Mucosa of descending colon (tissue), 3 donors: ENCODE measurements around the gene DHX9. TPM values are rescaled to one million over a fixed set of nuclear protein-coding genes. Genes with fewer than 3 reads are reported as not detected.

ENCODE experiments used
- ATAC-seq: fragments of 200-7000 bp; cut with Tn5 transposase; one replicate; pipeline ENCODE4 v1.9.1; 2020; ENCODE audit warnings: mild to moderate bottlenecking, moderate library complexity
- DNase-seq, 3 donors: peaks; one replicate each; pipeline ENCODE4 v3.0.0-alpha.2; 2020
- H3K36me3 ChIP-seq: fragments of 200-600 bp; one replicate; pipeline ENCODE4 v1.8.0; 2021; ENCODE audit warnings: low read depth, mild to moderate bottlenecking
- H3K4me1 ChIP-seq: fragments of 200-600 bp; one replicate; pipeline ENCODE4 v1.8.0; 2021; ENCODE audit warnings: low read depth, mild to moderate bottlenecking
- H3K4me3 ChIP-seq: fragments of 200-600 bp; one replicate; pipeline ENCODE4 v1.8.0; 2021; ENCODE audit warnings: mild to moderate bottlenecking
- H3K9me3 ChIP-seq: fragments of 200-600 bp; one replicate; pipeline ENCODE4 v1.8.0; 2021; ENCODE audit warnings: mild to moderate bottlenecking
- intact Hi-C, 2 donors: fragments of 100-400 bp; cut with DNase I in 1 of 2; cut with micrococcal nuclease in 1 of 2; formaldehyde crosslinking; loops; one replicate each; pipeline versions ENCODE4 v1.11.0 to v1.11.1; 2022; cut with DNase I, micrococcal nuclease
- total RNA-seq, 3 donors: library from RNA; stranded (reverse); fragmentation: NEBNext Ultra II Directional in 2 of 3; extraction: Animal tissue kit (Norgen Biotek cat#: 25700) in 2 of 3; gene quantifications; one replicate each; pipeline versions ENCODE4 v1.2.1 to v1.2.4, GENCODE V29; 2021 to 2023
- TF ChIP-seq, protein P1 (sequence below): fragments of 200-600 bp; IDR thresholded peaks from one replicate; pipeline ENCODE4 v1.8.0; 2022; ENCODE audit warnings: antibody characterized with exemption, mild to moderate bottlenecking
- donor health status: DM: no; HTN: no; CAD: no; lungs with moderate emphysema.
- donor health status: DM: no; HTN: no; CAD: no.
- donor health status: DM: no; HTN: yes; CAD: no.

Gene DHX9
- total RNA-seq, 3 donors from 2014 or later, result 88.8 to 112 (median 101) TPM

DNA sequence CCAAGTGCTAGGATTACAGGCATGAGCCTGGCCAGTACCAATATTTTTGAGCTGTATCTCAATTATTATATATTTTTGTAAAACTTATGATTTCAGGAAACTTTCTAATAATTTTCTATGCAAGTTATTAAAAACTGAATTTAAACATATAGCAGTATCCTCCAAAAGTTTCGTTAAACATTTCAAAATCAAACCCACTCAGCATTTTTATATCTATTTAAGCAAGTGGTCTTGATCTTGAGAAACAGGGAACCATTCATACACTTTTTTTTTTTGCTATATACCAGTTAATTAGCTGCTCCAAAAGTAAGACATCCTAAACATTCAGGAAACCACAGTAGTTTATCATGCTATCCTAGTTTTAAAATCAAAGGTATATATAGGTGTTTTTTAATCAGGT lies 91.8 kb downstream of the DHX9 start:
- intact Hi-C loops, result no loop called here
- TF ChIP-seq, protein P1, sequence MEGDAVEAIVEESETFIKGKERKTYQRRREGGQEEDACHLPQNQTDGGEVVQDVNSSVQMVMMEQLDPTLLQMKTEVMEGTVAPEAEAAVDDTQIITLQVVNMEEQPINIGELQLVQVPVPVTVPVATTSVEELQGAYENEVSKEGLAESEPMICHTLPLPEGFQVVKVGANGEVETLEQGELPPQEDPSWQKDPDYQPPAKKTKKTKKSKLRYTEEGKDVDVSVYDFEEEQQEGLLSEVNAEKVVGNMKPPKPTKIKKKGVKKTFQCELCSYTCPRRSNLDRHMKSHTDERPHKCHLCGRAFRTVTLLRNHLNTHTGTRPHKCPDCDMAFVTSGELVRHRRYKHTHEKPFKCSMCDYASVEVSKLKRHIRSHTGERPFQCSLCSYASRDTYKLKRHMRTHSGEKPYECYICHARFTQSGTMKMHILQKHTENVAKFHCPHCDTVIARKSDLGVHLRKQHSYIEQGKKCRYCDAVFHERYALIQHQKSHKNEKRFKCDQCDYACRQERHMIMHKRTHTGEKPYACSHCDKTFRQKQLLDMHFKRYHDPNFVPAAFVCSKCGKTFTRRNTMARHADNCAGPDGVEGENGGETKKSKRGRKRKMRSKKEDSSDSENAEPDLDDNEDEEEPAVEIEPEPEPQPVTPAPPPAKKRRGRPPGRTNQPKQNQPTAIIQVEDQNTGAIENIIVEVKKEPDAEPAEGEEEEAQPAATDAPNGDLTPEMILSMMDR, result no peak
- Histone ChIP-seq H3K4me3 (no peak overlapping the region), H3K4me1 (no peaks in the 10 kb centered on the region), H3K36me3 (no peaks in the 10 kb centered on the region), H3K9me3 (no peaks in the 10 kb centered on the region)
- no peak for ATAC-seq
- DNase-seq, result no peak

DNA sequence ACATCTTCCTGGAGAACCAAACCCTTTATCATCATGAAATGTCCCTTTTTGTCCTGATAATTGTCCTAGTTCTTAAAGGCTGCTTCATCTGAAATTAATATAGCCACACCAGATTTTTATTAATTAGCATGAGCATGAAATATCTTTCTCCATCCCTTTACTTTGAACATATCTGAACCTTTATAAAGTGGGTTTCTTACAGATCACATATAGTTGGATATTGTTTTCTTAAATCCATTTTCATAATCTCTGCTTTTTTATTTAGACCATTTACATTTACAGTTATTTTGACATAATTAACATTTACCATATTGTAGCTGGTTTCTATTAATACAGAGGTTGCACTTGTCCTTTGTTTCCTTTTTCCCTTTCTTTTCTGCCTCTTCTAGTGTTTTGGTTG lies 96.6 kb downstream of the DHX9 start:
- intact Hi-C loops, result no loop called here

More for the DNA sequence above, 96.6 kb downstream of the DHX9 start:
- ATAC-seq, result no peak
- TF ChIP-seq, protein P1, result no peak
- Histone ChIP-seq H3K9me3 (no peaks in the 10 kb centered on the region), H3K36me3 (no peaks in the 10 kb centered on the region), H3K4me3 (no peak overlapping the region), H3K4me1 (no peaks in the 10 kb centered on the region)
- no peak for DNase-seq

Other genes starting within 250 kb of the DHX9 start
- 1 to 10 TPM in 2 of 3 donors, under 1 TPM in 1; 0.61 to 2.3 (median 1.3) TPM for gene RGS16, start 235.0 kb upstream of the DHX9 start, total RNA-seq
- gene RGS8, start 154.8 kb upstream of the DHX9 start, total RNA-seq, result not detected
- gene NPL, start 49.6 kb upstream of the DHX9 start, total RNA-seq, result 10 to 100 TPM in 2 of 3 donors, 1 to 10 TPM in 1; 8.1 to 12.5 (median 12.1) TPM
- not detected for gene SHCBP1L, start 113.8 kb downstream of the DHX9 start, total RNA-seq
- 100 to 1,000 TPM in 1 of 3 donors, 10 to 100 TPM in 2; 22.5 to 137 (median 46.7) TPM for gene LAMC1, start 184.1 kb downstream of the DHX9 start, total RNA-seq